ENCODE results near the gene ATP11A.

Gene ATP11A

GRCh38 chr13:112752711-112753541 is 63.1 kb downstream of the ATP11A start:
- Histone ChIP-seq H3K27me3 (ENCODE audit: low read depth, low read length) (no peaks in the 10 kb centered on the region), H3K27ac (ENCODE audit: low read length) (no peak overlapping the region), H3K4me1 (ENCODE audit: control insufficient read depth in 1 of 2, insufficient read depth in 2 of 2, low read length in 2 of 2) (peaks cover 0 to 8% of the 10 kb centered on the region in 2 donors), H3K9me3 (ENCODE audit: control insufficient read depth in 1 of 2, low read length in 2 of 2) (no peaks in the 10 kb centered on the region), H3K36me3 (ENCODE audit: control insufficient read depth in 1 of 2, insufficient read depth in 2 of 2, low read length in 2 of 2) (no peaks in the 10 kb centered on the region), H3K4me3 (ENCODE audit: low read depth in 1 of 2, low read length in 2 of 2) (no peak overlapping the region)

GRCh38 chr13:112753833-112754232 is 64.0 kb downstream of the ATP11A start:
- Histone ChIP-seq H3K9me3 (ENCODE audit: control insufficient read depth in 1 of 2, low read length in 2 of 2) (no peaks in the 10 kb centered on the region), H3K4me1 (ENCODE audit: control insufficient read depth in 1 of 2, insufficient read depth in 2 of 2, low read length in 2 of 2) (peaks cover 0 to 6% of the 10 kb centered on the region in 2 donors), H3K36me3 (ENCODE audit: control insufficient read depth in 1 of 2, insufficient read depth in 2 of 2, low read length in 2 of 2) (no peaks in the 10 kb centered on the region), H3K27ac (ENCODE audit: low read length) (no peak overlapping the region), H3K27me3 (ENCODE audit: low read depth, low read length) (no peaks in the 10 kb centered on the region), H3K4me3 (ENCODE audit: low read depth in 1 of 2, low read length in 2 of 2) (no peak overlapping the region)

- Histone ChIP-seq H3K36me3 (ENCODE audit: control insufficient read depth in 1 of 2, insufficient read depth in 2 of 2, low read length in 2 of 2) (no peaks in the 10 kb centered on the region), H3K4me1 (ENCODE audit: control insufficient read depth in 1 of 2, insufficient read depth in 2 of 2, low read length in 2 of 2) (no peaks in the 10 kb centered on the region), H3K9me3 (ENCODE audit: control insufficient read depth in 1 of 2, low read length in 2 of 2) (no peaks in the 10 kb centered on the region), H3K27me3 (ENCODE audit: low read depth, low read length) (no peaks in the 10 kb centered on the region), H3K4me3 (ENCODE audit: low read depth in 1 of 2, low read length in 2 of 2) (no peak overlapping the region), H3K27ac (ENCODE audit: low read length) (no peak overlapping the region)
Measured at GRCh38 chr13:112754281-112755025, 64.6 kb downstream of the ATP11A start.

- Histone ChIP-seq H3K27me3 (ENCODE audit: low read depth, low read length) (no peaks in the 10 kb centered on the region), H3K9me3 (ENCODE audit: control insufficient read depth in 1 of 2, low read length in 2 of 2) (no peaks in the 10 kb centered on the region), H3K36me3 (ENCODE audit: control insufficient read depth in 1 of 2, insufficient read depth in 2 of 2, low read length in 2 of 2) (no peaks in the 10 kb centered on the region), H3K4me1 (ENCODE audit: control insufficient read depth in 1 of 2, insufficient read depth in 2 of 2, low read length in 2 of 2) (no peaks in the 10 kb centered on the region), H3K4me3 (ENCODE audit: low read depth in 1 of 2, low read length in 2 of 2) (no peak overlapping the region), H3K27ac (ENCODE audit: low read length) (no peak overlapping the region)
Measured at GRCh38 chr13:112755331-112755730, 65.5 kb downstream of the ATP11A start.

GRCh38 chr13:112756081-112756480 is 66.2 kb downstream of the ATP11A start:
- H3K9me3 ChIP-seq (ENCODE audit: control insufficient read depth in 1 of 2, low read length in 2 of 2), result no peaks in the 10 kb centered on the region
- H3K36me3 ChIP-seq (ENCODE audit: control insufficient read depth in 1 of 2, insufficient read depth in 2 of 2, low read length in 2 of 2), result no peaks in the 10 kb centered on the region
- no peak overlapping the region for H3K4me3 ChIP-seq (ENCODE audit: low read depth in 1 of 2, low read length in 2 of 2)
- H3K27me3 ChIP-seq (ENCODE audit: low read depth, low read length), result no peaks in the 10 kb centered on the region
- H3K4me1 ChIP-seq (ENCODE audit: control insufficient read depth in 1 of 2, insufficient read depth in 2 of 2, low read length in 2 of 2), result no peaks in the 10 kb centered on the region
- H3K27ac ChIP-seq (ENCODE audit: low read length), result no peak overlapping the region

GRCh38 chr13:112756511-112756966 is 66.7 kb downstream of the ATP11A start:
- Histone ChIP-seq H3K27ac (ENCODE audit: low read length) (no peak overlapping the region), H3K36me3 (ENCODE audit: control insufficient read depth in 1 of 2, insufficient read depth in 2 of 2, low read length in 2 of 2) (no peaks in the 10 kb centered on the region), H3K4me3 (ENCODE audit: low read depth in 1 of 2, low read length in 2 of 2) (no peak overlapping the region), H3K27me3 (ENCODE audit: low read depth, low read length) (no peaks in the 10 kb centered on the region), H3K4me1 (ENCODE audit: control insufficient read depth in 1 of 2, insufficient read depth in 2 of 2, low read length in 2 of 2) (no peaks in the 10 kb centered on the region), H3K9me3 (ENCODE audit: control insufficient read depth in 1 of 2, low read length in 2 of 2) (no peaks in the 10 kb centered on the region)

GRCh38 chr13:112756967-112757758 is 67.3 kb downstream of the ATP11A start:
- H3K4me3 ChIP-seq (ENCODE audit: low read depth in 1 of 2, low read length in 2 of 2), result no peak overlapping the region
- no peaks in the 10 kb centered on the region for H3K36me3 ChIP-seq (ENCODE audit: control insufficient read depth in 1 of 2, insufficient read depth in 2 of 2, low read length in 2 of 2)
- no peak overlapping the region for H3K27ac ChIP-seq (ENCODE audit: low read length)
- peaks cover 0 to 3% of the 10 kb centered on the region in 2 donors for H3K4me1 ChIP-seq (ENCODE audit: control insufficient read depth in 1 of 2, insufficient read depth in 2 of 2, low read length in 2 of 2)
- H3K9me3 ChIP-seq (ENCODE audit: control insufficient read depth in 1 of 2, low read length in 2 of 2), result no peaks in the 10 kb centered on the region
- H3K27me3 ChIP-seq (ENCODE audit: low read depth, low read length), result no peaks in the 10 kb centered on the region

GRCh38 chr13:112757759-112758086 is 67.9 kb downstream of the ATP11A start:
- Histone ChIP-seq H3K4me1 (ENCODE audit: control insufficient read depth in 1 of 2, insufficient read depth in 2 of 2, low read length in 2 of 2) (peaks cover 0 to 3% of the 10 kb centered on the region in 2 donors), H3K4me3 (ENCODE audit: low read depth in 1 of 2, low read length in 2 of 2) (no peak overlapping the region), H3K9me3 (ENCODE audit: control insufficient read depth in 1 of 2, low read length in 2 of 2) (no peaks in the 10 kb centered on the region), H3K27me3 (ENCODE audit: low read depth, low read length) (no peaks in the 10 kb centered on the region), H3K36me3 (ENCODE audit: control insufficient read depth in 1 of 2, insufficient read depth in 2 of 2, low read length in 2 of 2) (no peaks in the 10 kb centered on the region), H3K27ac (ENCODE audit: low read length) (no peak overlapping the region)

GRCh38 chr13:112759053-112759452 is 69.2 kb downstream of the ATP11A start:
- Histone ChIP-seq H3K9me3 (ENCODE audit: control insufficient read depth in 1 of 2, low read length in 2 of 2) (no peaks in the 10 kb centered on the region), H3K36me3 (ENCODE audit: control insufficient read depth in 1 of 2, insufficient read depth in 2 of 2, low read length in 2 of 2) (no peaks in the 10 kb centered on the region), H3K27ac (ENCODE audit: low read length) (no peak overlapping the region), H3K4me3 (ENCODE audit: low read depth in 1 of 2, low read length in 2 of 2) (no peak overlapping the region), H3K4me1 (ENCODE audit: control insufficient read depth in 1 of 2, insufficient read depth in 2 of 2, low read length in 2 of 2) (peaks cover 0 to 3% of the 10 kb centered on the region in 2 donors), H3K27me3 (ENCODE audit: low read depth, low read length) (no peaks in the 10 kb centered on the region)

GRCh38 chr13:112759827-112760226 is 70.0 kb downstream of the ATP11A start:
- no peaks in the 10 kb centered on the region for H3K9me3 ChIP-seq (ENCODE audit: control insufficient read depth in 1 of 2, low read length in 2 of 2)
- no peak overlapping the region for H3K4me3 ChIP-seq (ENCODE audit: low read depth in 1 of 2, low read length in 2 of 2)
- no peaks in the 10 kb centered on the region for H3K27me3 ChIP-seq (ENCODE audit: low read depth, low read length)
- no peaks in the 10 kb centered on the region for H3K36me3 ChIP-seq (ENCODE audit: control insufficient read depth in 1 of 2, insufficient read depth in 2 of 2, low read length in 2 of 2)
- peaks cover 0 to 3% of the 10 kb centered on the region in 2 donors for H3K4me1 ChIP-seq (ENCODE audit: control insufficient read depth in 1 of 2, insufficient read depth in 2 of 2, low read length in 2 of 2)
- no peak overlapping the region for H3K27ac ChIP-seq (ENCODE audit: low read length)

- H3K9me3 ChIP-seq (ENCODE audit: control insufficient read depth in 1 of 2, low read length in 2 of 2), result no peaks in the 10 kb centered on the region
- H3K4me3 ChIP-seq (ENCODE audit: low read depth in 1 of 2, low read length in 2 of 2), result peak overlapping the region in 1 of 2 donors; percentile 23
- H3K36me3 ChIP-seq (ENCODE audit: control insufficient read depth in 1 of 2, insufficient read depth in 2 of 2, low read length in 2 of 2), result no peaks in the 10 kb centered on the region
- H3K27me3 ChIP-seq (ENCODE audit: low read depth, low read length), result no peaks in the 10 kb centered on the region
- no peak overlapping the region for H3K27ac ChIP-seq (ENCODE audit: low read length)
- H3K4me1 ChIP-seq (ENCODE audit: control insufficient read depth in 1 of 2, insufficient read depth in 2 of 2, low read length in 2 of 2), result peaks cover 0 to 3% of the 10 kb centered on the region in 2 donors
Measured at GRCh38 chr13:112760435-112760834, 70.6 kb downstream of the ATP11A start.

All from muscle layer of duodenum (tissue), 2 donors.